Osteoblast (primary cell): ENCODE results near the gene KCND2. TPM values are rescaled to one million over a fixed set of nuclear protein-coding genes. Genes with fewer than 3 reads are reported as not detected.

ENCODE experiments used
- DNase-seq: peaks from one replicate; pipeline ENCODE4 v3.0.0; 2011; ENCODE audit warnings: low spot score, mixed read lengths; ENCODE audit not compliant: insufficient read length; ENCODE audit errors: missing footprints
- H2AFZ ChIP-seq: 2 replicates; pipeline ENCODE4 v1.6.0; 2011; ENCODE audit warnings: mild to moderate bottlenecking, low read length
- H3K27ac ChIP-seq: 2 replicates; pipeline ENCODE4 v1.5.1; 2011; ENCODE audit warnings: mild to moderate bottlenecking, low read depth, low read length, moderate library complexity
- H3K27me3 ChIP-seq: 2 replicates; pipeline ENCODE4 v1.6.0; 2012; ENCODE audit warnings: mild to moderate bottlenecking, control low read depth, inconsistent platforms, low read length, moderate library complexity; ENCODE audit not compliant: insufficient read depth
- H3K36me3 ChIP-seq: 2 replicates; pipeline ENCODE4 v1.5.1; 2011; ENCODE audit warnings: mild to moderate bottlenecking, low read length, control low read depth, moderate library complexity; ENCODE audit not compliant: insufficient read depth
- H3K4me1 ChIP-seq: 2 replicates; pipeline ENCODE4 v1.5.1; 2011; ENCODE audit warnings: mild to moderate bottlenecking, low read length, control low read depth, moderate library complexity; ENCODE audit not compliant: insufficient read depth
- H3K4me2 ChIP-seq: 2 replicates; pipeline ENCODE4 v1.6.0; 2011; ENCODE audit warnings: mild to moderate bottlenecking, low read length; ENCODE audit not compliant: insufficient read depth
- H3K4me3 ChIP-seq: fragments of 200-600 bp; sonication (generic); 3 replicates; pipeline ENCODE4 v1.5.1; 2012; ENCODE audit warnings: mild to moderate bottlenecking, low read length, inconsistent platforms; ENCODE audit not compliant: insufficient read depth
- H3K79me2 ChIP-seq: 2 replicates; pipeline ENCODE4 v1.6.0; 2012; ENCODE audit warnings: mild to moderate bottlenecking, low read length, control low read depth, inconsistent platforms; ENCODE audit not compliant: insufficient read depth
- H3K9me3 ChIP-seq: 2 replicates; pipeline ENCODE4 v1.5.1; 2011; ENCODE audit warnings: low read depth, low read length, control low read depth
- H4K20me1 ChIP-seq: 2 replicates; pipeline ENCODE4 v1.6.0; 2012; ENCODE audit warnings: mild to moderate bottlenecking, low read length, control low read depth; ENCODE audit not compliant: insufficient read depth
- CTCF ChIP-seq: IDR thresholded peaks from 2 replicates; pipeline ENCODE4 v1.5.1; 2011; ENCODE audit warnings: mild to moderate bottlenecking, low read depth, low read length, moderate library complexity; ENCODE audit errors: extremely low read depth
- total RNA-seq: library from RNA; depleted of rRNA; stranded (reverse); fragments of >200 nt; gene quantifications from 2 replicates; pipeline ENCODE4 v1.2.3, GENCODE V29; 2012

Gene KCND2
- total RNA-seq, 1 donor = 6.5 TPM

GRCh38 chr7:120273476-120273975, 551 bp downstream of the KCND2 start:
- peak; percentile 80 for DNase-seq
- Histone ChIP-seq H3K4me2 (peak overlapping the region; percentile 77), H3K9me3 (no peaks in the 10 kb centered on the region)

GRCh38 chr7:120274482-120274881, 1.5 kb downstream of the KCND2 start:
- Histone ChIP-seq H3K4me2 (no peak overlapping the region), H2AFZ (no peak overlapping the region), H3K36me3 (no peaks in the 10 kb centered on the region), H3K27me3 (peaks cover 11% of the 10 kb centered on the region), H3K27ac (no peak overlapping the region), H3K4me1 (peaks cover 5% of the 10 kb centered on the region), H3K79me2 (no peaks in the 10 kb centered on the region), H3K9me3 (no peaks in the 10 kb centered on the region), H4K20me1 (no peaks in the 10 kb centered on the region), H3K4me3 (no peak overlapping the region)
- peak; percentile 57 for DNase-seq
- no peak for TF ChIP-seq CTCF

More at GRCh38 chr7:120273476-120273975, 551 bp downstream of the KCND2 start:
- Histone ChIP-seq H3K79me2 (no peaks in the 10 kb centered on the region), H3K27ac (no peak overlapping the region), H3K4me3 (peak overlapping the region; percentile 64), H2AFZ (peak overlapping the region; percentile 83), H3K27me3 (peaks cover 11% of the 10 kb centered on the region), H3K4me1 (peaks cover 5% of the 10 kb centered on the region), H3K36me3 (no peaks in the 10 kb centered on the region), H4K20me1 (no peaks in the 10 kb centered on the region)
- no peak for TF ChIP-seq CTCF

GRCh38 chr7:120274899-120275298, 1.9 kb downstream of the KCND2 start:
- Histone ChIP-seq H3K9me3 (no peaks in the 10 kb centered on the region), H3K4me2 (no peak overlapping the region), H3K79me2 (no peaks in the 10 kb centered on the region), H3K4me1 (peaks cover 5% of the 10 kb centered on the region), H2AFZ (no peak overlapping the region), H4K20me1 (no peaks in the 10 kb centered on the region), H3K36me3 (no peaks in the 10 kb centered on the region), H3K27me3 (peaks cover 11% of the 10 kb centered on the region), H3K27ac (no peak overlapping the region), H3K4me3 (no peak overlapping the region)
- no peak for DNase-seq
- no peak for TF ChIP-seq CTCF

- no peak for TF ChIP-seq CTCF
- H3K4me3 ChIP-seq = no peak overlapping the region
- H3K9me3 ChIP-seq = no peaks in the 10 kb centered on the region
- no peaks in the 10 kb centered on the region for H3K79me2 ChIP-seq
- no peaks in the 10 kb centered on the region for H3K36me3 ChIP-seq
- no peak overlapping the region for H3K4me2 ChIP-seq
- H2AFZ ChIP-seq = no peak overlapping the region
- no peaks in the 10 kb centered on the region for H4K20me1 ChIP-seq
- DNase-seq = no peak
- H3K4me1 ChIP-seq = peaks cover 5% of the 10 kb centered on the region
- peaks cover 11% of the 10 kb centered on the region for H3K27me3 ChIP-seq
- no peak overlapping the region for H3K27ac ChIP-seq
Measured at GRCh38 chr7:120276720-120277119, 3.7 kb downstream of the KCND2 start.
